ENCODE measurements around the gene PBX3. TPM values are rescaled to one million over a fixed set of nuclear protein-coding genes. Genes with fewer than 3 reads are reported as not detected.

Gene PBX3
- total RNA-seq, 1 donor from 2014 or later: 74.2 TPM

GRCh38 chr9:125988479-125989050, 241.4 kb downstream of the PBX3 start:
- peak in 1 of 2 experiments; percentile 8 for DNase-seq (ENCODE audit: low spot score in 2 of 2, unreplicated experiment in 2 of 2)
- Mint-ChIP-seq H3K9me3 (no peaks in the 10 kb centered on the region), H3K4me1 (peaks cover 5% of the 10 kb centered on the region)

DNA sequence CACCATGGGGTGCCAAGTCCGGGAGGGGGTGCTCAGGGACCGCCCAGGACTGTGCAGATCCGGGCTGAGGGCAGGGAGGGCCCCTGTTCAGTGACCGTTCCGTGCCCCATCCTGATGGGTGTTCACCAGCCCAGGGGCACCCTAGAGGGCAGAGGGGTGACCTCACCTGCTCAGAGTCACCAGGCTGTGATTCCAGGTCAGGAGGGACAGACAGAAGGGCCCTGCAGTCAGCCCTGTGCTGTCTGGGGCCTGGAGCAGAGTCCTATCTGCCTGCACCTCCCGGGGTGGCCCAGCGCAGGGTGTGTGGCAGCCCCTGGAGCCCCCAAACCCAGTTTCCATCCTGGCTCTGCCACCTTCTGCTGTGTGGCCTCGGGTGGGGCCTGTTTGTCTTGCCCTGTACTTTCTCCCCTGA, 241.9 kb downstream of the PBX3 start:
- H3K4me3 Mint-ChIP-seq: no peak overlapping the region
- peak in 1 of 2 experiments; percentile 10 for DNase-seq (ENCODE audit: low spot score in 2 of 2, unreplicated experiment in 2 of 2)
- H3K4me1 Mint-ChIP-seq: peaks cover 5% of the 10 kb centered on the region
- no peak overlapping the region for H3K27ac Mint-ChIP-seq
- no peaks in the 10 kb centered on the region for H3K36me3 Mint-ChIP-seq
- no peaks in the 10 kb centered on the region for H3K9me3 Mint-ChIP-seq
- no peaks in the 10 kb centered on the region for H3K27me3 Mint-ChIP-seq (ENCODE audit: low read depth)
- TF ChIP-seq, protein P1, sequence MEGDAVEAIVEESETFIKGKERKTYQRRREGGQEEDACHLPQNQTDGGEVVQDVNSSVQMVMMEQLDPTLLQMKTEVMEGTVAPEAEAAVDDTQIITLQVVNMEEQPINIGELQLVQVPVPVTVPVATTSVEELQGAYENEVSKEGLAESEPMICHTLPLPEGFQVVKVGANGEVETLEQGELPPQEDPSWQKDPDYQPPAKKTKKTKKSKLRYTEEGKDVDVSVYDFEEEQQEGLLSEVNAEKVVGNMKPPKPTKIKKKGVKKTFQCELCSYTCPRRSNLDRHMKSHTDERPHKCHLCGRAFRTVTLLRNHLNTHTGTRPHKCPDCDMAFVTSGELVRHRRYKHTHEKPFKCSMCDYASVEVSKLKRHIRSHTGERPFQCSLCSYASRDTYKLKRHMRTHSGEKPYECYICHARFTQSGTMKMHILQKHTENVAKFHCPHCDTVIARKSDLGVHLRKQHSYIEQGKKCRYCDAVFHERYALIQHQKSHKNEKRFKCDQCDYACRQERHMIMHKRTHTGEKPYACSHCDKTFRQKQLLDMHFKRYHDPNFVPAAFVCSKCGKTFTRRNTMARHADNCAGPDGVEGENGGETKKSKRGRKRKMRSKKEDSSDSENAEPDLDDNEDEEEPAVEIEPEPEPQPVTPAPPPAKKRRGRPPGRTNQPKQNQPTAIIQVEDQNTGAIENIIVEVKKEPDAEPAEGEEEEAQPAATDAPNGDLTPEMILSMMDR (IDR thresholded peaks at IDR 0.05; ENCODE audit: unreplicated experiment): no peak

More at GRCh38 chr9:125988479-125989050, 241.4 kb downstream of the PBX3 start:
- no peak overlapping the region for H3K4me3 Mint-ChIP-seq
- TF ChIP-seq, protein P1 (IDR thresholded peaks at IDR 0.05; ENCODE audit: unreplicated experiment): no peak
- no peaks in the 10 kb centered on the region for H3K36me3 Mint-ChIP-seq
- H3K27me3 Mint-ChIP-seq (ENCODE audit: low read depth): peaks cover 3% of the 10 kb centered on the region
- H3K27ac Mint-ChIP-seq: no peak overlapping the region

- no peaks in the 10 kb centered on the region for H3K27me3 Mint-ChIP-seq (ENCODE audit: low read depth)
- DNase-seq (ENCODE audit: low spot score in 2 of 2, unreplicated experiment in 2 of 2): peak in 1 of 2 experiments; percentile 15
- no peak overlapping the region for H3K4me3 Mint-ChIP-seq
- no peaks in the 10 kb centered on the region for H3K36me3 Mint-ChIP-seq
- peaks cover 5% of the 10 kb centered on the region for H3K4me1 Mint-ChIP-seq
- H3K9me3 Mint-ChIP-seq: no peaks in the 10 kb centered on the region
- H3K27ac Mint-ChIP-seq: no peak overlapping the region
- TF ChIP-seq, protein P1 (IDR thresholded peaks at IDR 0.05; ENCODE audit: unreplicated experiment): no peak
Observed at GRCh38 chr9:125989524-125990180, 242.5 kb downstream of the PBX3 start.

GRCh38 chr9:125990186-125990792, 243.1 kb downstream of the PBX3 start:
- DNase-seq (ENCODE audit: low spot score in 2 of 2, unreplicated experiment in 2 of 2): peak in 1 of 2 experiments; percentile 8
- no peaks in the 10 kb centered on the region for H3K36me3 Mint-ChIP-seq
- H3K9me3 Mint-ChIP-seq: no peaks in the 10 kb centered on the region
- H3K4me3 Mint-ChIP-seq: no peak overlapping the region
- H3K27me3 Mint-ChIP-seq (ENCODE audit: low read depth): no peaks in the 10 kb centered on the region
- TF ChIP-seq, protein P1 (IDR thresholded peaks at IDR 0.05; ENCODE audit: unreplicated experiment): no peak
- no peak overlapping the region for H3K27ac Mint-ChIP-seq
- peaks cover 5% of the 10 kb centered on the region for H3K4me1 Mint-ChIP-seq

DNA sequence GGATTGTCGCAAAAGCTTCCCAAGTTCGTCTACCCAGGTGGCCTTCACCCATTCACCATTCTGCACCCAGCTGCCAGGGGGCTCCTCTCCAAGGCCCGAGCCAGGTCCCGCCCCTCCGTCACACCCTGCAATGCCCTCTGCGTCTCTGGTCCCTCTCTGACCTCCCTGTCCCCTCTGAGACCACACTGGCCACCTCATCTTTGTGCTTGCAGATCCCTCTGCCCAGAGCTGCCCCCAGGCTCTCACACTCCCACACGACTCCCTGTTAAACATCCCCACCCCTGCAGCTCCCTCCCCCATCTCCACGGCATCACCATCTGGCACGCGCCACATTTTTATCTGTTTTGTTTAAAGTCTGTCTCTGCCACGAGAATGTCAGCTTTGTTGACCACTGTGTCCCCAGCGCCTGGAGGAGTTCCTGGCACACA, 243.6 kb downstream of the PBX3 start:
- Mint-ChIP-seq H3K27ac (no peak overlapping the region), H3K4me3 (no peak overlapping the region), H3K36me3 (no peaks in the 10 kb centered on the region), H3K9me3 (no peaks in the 10 kb centered on the region), H3K27me3 (ENCODE audit: low read depth) (no peaks in the 10 kb centered on the region), H3K4me1 (peaks cover 5% of the 10 kb centered on the region)
- DNase-seq (ENCODE audit: low spot score in 2 of 2, unreplicated experiment in 2 of 2): peak in 1 of 2 experiments; percentile 12
- TF ChIP-seq, protein P1 (IDR thresholded peaks at IDR 0.05; ENCODE audit: unreplicated experiment): no peak

All from mesothelial cell of epicardium (in vitro differentiated cells).